Thyroid gland (tissue), 4 donors: ENCODE data around the gene SERHL2.

ENCODE experiments used
- POLR2A ChIP-seq, 2 donors: fragments of 450-650 bp; IDR thresholded peaks; one replicate each; pipeline ENCODE4 v1.6.1; 2017; ENCODE audit warnings: antibody characterized with exemption in 2 of 2, mild to moderate bottlenecking in 2 of 2, moderate library complexity in 1 of 2
- TF ChIP-seq, protein P1 (sequence below), 6 experiments: fragments of 200-600 bp in 3 of 6; fragments of 450-650 bp in 3 of 6; sonication (generic) in 3 of 6; IDR thresholded peaks; one replicate each; pipeline ENCODE4 v1.5.1; 2016 to 2019; ENCODE audit warnings: antibody characterized with exemption in 6 of 6, mild to moderate bottlenecking in 2 of 6, inconsistent platforms in 1 of 6, moderate library complexity in 1 of 6

DNA sequence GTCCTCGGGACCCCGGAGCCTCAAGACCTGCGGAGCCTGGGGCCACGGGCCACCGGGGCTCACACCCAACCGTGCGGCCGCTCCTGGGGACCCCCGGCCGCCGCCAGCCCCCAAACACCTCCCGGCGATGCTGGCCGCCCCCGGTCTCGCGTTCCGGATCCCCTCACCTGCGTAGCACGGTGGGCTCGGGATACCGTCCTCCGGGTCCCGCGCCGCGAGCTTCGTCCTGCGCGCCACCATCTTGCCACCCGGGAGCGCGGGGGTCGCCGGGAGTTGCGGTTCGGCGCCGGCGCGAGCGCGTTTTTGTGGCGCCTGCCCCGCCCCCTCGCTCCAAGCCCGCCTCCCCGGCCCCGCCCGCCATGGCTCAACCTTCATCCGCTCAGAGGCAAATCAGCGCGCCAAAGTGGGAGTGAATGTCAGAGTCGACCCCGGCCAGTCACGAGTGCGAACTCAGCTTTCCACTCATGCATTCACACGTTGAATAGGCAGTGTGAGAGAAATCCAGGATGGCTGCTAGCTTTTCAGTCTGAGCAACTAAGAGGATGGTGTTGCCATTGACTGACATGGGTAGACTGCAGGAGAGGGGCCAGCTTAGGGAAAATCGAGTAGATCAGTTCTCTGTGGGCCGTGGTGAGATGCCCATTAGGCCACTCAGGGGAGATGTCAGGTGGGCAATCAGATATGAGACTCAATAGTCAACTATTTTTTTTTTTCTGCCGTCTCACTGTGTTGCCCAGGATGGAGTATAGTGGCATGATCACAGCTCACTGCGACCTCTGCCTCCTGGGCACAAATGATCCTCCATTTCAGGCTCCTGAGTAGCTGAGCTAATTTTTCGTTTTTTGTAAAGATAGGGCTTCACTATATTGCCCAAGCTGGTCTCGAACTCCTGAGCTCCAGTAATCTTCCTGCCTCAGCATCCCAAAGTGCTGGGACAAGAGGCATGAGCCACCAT lies 28.3 kb downstream of the SERHL2 start:
- TF ChIP-seq, protein P1, sequence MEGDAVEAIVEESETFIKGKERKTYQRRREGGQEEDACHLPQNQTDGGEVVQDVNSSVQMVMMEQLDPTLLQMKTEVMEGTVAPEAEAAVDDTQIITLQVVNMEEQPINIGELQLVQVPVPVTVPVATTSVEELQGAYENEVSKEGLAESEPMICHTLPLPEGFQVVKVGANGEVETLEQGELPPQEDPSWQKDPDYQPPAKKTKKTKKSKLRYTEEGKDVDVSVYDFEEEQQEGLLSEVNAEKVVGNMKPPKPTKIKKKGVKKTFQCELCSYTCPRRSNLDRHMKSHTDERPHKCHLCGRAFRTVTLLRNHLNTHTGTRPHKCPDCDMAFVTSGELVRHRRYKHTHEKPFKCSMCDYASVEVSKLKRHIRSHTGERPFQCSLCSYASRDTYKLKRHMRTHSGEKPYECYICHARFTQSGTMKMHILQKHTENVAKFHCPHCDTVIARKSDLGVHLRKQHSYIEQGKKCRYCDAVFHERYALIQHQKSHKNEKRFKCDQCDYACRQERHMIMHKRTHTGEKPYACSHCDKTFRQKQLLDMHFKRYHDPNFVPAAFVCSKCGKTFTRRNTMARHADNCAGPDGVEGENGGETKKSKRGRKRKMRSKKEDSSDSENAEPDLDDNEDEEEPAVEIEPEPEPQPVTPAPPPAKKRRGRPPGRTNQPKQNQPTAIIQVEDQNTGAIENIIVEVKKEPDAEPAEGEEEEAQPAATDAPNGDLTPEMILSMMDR (IDR thresholded peaks at IDR 0.05): no peak
- TF ChIP-seq POLR2A (IDR thresholded peaks at IDR 0.05): peak in 1 of 2 donors; percentile 47
